ENCODE measurements around the gene DNAH17.

The DNAH17 gene

DNA sequence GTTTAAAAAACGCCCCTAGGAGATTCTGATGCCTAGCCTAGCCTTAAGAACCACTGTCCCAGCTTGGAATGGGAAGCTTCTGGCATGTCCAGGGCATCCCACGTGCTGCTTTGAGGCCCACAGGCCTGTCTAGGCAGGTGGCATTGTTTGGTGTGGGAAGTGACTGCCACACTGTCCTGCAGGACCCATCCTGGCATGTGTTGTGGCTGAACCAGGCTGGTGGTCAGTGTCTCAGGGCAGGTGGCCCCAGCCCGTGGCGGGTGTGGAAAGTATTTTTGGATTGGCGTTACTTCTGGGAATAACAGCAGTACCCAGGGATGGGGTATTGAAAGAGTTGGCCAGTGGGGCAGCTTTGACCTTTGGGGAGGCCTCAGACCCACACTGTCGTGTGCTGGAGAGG lies 170.8 kb downstream of the DNAH17 start:
- DNase-seq = no peak

DNA sequence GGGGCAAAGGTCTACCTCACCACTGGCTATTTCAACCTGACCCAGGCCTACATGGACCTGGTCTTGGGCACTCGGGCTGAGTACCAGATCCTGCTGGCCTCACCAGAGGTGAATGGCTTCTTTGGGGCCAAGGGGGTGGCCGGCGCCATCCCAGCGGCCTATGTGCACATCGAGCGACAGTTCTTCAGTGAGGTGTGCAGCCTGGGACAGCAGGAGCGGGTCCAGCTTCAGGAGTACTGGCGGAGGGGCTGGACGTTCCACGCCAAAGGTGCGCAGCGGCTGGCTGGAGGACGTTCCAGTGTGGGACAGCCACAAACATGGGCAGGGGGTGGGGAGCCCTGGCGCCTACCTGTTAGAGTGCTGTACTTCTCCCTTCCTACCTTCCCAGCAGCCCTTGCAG lies 173.4 kb downstream of the DNAH17 start:
- DNase-seq = no peak

DNA sequence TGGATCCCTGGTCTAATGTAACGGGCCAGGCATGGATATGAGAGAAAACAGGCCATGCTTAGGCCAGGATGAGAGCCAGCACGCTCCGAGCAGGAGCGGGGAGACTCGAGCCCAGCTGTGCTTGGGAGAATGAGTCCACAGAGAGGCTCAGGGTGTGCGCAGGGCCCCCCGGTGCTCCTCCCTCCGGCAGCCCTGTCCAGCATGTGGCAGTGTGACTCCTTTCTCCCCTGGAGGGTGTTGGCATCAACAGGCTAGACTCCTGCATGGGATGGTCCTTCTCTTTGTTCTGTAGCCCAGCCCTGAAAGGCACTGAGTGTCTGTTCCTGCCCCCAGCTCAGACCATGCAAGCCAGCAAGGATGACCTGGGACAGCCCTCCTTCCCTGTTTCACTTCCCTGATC lies 175.3 kb downstream of the DNAH17 start:
- DNase-seq = no peak

DNA sequence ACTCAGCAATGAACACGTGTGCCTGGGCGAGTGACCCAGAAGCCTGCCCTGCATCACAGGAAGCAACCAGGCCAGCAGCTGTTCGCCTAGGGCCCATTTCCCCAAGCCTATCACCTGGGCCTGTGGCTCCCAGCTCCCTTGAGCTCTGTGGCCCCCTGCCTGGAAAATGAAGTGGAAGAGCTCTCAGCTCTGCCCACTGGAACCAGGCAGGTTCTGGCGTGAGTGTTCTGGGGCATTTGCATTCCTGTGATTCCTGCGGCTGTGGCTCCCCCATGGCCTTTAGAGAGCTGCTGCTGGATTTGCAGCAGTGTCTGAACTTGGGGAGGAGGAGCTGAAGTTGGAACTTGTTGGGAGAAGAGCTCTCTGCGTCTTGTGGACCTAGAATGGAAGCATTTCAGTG lies 175.9 kb downstream of the DNAH17 start:
- DNase-seq = no peak

DNA sequence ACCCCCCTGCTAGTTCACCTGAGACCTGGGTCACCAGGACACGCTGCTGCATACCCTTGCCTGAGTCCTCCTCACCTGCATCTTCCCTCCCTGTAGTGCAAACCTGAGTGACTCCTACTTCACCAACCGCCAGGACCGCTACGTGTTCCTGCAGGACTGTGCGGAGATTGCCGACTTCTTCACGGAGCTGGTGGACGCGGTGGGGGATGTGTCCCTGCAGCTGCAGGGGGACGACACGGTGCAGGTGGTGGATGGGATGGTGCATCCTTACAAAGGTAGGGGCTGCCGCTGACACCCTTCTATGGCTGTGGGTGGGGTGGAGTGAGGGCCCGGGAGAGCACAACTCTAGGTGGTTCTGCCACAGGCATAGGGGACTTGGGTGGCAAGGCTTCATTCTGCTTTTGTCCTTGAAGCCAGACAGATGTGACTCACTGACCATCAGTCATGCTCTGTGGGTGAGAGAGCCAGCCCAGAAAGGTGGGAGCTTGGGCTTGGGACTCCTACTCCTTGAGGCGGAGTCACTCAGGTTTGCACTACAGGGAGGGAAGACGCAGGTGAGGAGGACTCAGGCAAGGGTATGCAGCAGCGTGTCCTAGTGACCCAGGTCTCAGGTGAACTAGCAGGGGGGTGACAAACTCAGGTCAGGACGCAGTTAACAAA lies 176.5 kb downstream of the DNAH17 start:
- no peak for DNase-seq

DNA sequence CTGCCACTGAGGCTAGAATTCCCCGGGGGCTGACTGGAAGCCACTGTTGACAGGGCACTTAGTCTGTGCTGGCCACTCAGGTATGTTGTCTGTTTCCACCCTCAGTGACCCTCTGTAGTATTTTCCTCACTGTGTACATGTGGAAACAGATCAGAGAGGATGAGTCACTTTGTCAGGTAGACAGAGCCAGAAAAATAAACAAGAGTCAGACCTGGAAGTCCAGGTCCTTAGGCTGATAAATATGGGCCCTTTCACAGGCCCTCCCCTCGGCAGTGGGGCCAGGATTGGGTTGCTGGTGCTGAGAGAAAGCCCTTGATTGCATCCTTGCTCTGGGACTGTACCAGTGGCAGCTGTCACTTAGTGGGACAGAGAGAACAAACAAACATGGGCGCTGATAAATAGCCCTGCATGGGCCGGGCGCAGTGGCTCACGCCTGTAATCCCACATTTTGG lies 177.5 kb downstream of the DNAH17 start:
- DNase-seq = no peak

DNA sequence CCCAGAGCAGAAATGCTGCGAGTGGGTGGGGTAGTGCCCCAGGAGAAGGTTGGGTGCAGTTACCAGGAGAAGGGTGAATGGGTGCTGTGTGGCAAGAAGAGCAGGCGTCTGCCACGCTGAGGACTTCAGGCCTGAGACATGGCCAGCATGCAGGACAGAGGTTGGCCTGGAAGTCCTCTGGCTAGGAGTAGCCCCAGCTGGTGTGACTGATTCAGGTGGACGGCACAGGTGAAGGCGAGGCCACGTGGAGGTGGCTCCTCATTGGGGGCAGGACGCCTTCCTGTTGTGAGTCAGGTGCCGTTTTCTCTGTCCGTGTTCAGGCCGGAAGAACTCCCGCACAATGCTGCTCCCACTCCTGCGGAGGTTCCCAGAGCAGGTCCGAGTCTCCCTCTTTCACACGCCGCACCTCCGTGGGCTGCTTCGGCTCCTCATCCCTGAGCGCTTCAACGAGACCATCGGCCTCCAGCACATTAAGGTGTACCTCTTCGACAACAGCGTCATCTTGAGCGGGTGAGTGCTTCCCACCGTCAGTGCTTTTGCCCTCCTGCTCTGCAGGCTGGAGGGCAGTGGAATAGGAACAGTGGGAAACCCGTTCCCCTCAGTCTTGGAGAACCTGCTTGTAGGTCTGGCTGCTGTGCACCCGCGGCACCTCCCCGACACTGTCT lies 178.0 kb downstream of the DNAH17 start:
- DNase-seq = no peak

DNA sequence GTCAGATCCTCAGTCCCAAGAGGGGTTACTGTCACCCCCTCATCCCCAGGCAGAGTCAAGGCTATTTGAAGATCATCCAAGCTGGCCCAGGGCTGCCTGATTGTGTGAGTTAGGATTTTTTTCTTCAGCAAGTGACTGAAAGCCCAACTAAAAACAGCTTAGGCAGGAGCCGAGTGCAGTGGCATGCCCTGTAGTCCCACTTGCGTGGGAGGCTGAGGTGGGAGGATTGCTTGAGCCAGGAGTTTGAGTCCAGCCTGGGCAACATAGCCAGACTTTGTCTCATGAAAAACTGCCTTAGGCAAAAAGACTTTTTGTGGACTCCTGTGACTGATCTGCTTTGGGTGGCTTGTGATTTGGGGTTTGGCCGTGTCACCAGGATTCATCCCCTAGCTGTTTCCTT lies 178.8 kb downstream of the DNAH17 start:
- no peak for DNase-seq

DNA sequence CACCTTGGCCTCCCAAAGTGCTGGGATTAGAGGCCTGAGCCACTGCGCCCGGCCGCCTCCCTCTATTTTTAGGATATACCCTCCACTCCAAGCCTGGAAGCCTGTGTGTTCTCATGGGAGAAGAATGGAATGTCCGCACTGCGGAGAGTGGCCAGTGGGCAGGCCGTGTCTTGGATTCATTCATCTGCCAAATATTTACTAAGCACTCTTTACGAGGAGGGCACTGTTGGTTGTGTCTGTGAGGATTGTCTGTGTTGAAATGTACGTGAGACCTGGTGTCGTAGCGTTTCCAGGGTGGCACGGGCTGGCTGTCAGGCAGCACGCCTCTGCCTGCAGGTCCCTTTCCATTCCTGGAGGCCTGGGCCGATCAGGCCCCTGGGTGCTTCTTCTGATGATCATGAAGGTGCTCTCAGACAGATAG lies 179.5 kb downstream of the DNAH17 start:
- DNase-seq = no peak

DNA sequence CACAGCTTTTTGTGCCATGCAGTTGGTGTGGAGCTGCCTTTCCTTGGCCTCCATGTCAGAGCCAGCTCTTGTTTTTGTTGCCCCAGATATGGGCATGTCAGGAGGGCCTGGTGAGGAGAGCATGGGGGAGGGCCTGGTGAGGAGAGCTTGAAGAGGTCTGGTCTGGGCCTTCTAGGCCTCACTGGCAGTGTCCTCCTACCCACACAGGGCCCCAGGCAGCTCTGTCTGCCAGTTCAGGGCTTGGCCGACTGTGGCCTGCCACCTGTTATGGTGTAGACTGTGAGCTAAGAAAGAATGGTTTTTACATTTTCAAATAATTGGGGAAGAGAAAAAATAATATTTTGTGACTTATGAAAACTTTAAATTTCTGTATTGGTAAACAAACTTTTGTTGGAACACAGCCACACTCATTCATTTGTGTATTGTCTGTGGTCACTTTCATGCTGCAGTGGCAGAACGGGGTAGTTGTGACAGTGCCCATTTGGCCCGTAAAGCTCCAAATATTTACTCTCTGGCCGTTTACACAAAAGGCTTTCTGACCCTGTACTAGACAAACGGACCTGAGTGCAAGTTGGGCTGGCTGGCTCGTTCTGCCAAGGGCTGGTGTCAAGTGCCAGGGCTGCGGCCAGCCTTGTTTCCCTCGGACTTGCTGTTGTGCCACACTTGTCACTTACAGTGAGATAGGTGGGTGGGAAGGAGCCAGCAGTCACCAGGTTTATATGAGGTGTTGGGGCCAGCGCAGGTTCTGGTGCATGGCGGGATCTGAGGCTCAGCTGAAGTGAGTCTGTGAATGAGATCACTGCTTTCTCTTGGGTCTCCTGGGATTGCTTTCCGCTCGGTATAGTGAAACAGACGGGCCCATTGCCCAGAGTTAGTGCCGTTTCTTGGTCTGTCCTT lies 180.5 kb downstream of the DNAH17 start:
- DNase-seq = no peak

DNA sequence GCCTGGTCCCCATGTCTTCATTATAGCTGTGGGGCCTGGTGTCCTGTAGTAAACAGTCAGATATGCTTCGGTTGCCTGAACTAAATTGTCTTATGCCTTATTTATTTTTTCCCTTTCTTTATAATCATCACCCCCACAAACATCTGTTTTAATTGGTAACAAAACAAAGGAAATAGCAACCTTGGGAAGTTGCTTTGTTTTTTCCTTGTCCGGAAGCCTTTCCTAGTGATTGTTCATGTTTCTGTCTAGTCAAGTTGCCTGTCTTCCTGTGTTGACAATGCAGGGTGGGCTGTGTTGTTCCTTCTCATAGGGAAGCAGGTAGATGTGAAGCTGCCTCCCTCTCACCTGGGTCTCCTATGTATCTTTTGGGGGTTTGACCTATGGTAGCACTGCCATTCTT lies 182.0 kb downstream of the DNAH17 start:
- DNase-seq = no peak

DNA sequence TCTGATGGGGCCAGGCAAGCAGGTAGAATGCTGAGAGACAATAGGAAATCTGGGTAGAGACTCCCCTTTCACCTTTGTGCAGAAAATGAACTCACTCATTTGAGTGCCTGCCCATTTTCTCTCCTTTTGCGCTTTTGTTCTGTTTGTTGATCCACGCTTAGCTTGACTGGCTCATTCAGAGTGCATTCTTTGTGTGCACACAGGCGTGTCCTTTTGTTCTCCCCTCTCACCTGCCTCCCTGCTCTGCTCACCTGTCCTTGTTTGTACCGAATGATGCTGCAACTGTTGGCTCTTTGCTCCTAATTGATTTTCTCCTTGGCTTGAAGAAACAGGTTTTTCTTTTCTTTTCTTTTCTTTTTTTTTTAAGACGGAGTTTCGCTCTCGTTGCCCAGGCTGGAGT lies 183.0 kb downstream of the DNAH17 start:
- no peak for DNase-seq

DNA sequence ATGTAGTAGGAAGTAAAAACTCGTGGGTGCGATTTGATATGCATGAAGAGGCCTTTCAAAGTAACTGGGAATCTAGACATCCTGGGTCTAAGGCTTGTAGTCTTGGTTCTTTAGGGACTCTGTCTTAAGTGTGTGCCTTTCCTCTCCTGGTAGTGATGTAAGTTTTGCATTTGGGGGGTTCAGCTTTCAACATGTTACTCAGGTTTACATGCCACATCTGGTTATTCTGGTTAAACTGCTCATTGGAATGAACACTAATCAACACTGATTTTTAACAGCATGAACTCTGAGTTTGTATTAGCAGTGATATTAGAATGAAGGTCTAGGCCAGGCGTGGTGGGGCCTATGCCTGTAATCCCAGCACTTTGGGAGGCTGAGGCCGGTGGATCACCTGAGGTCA lies 183.6 kb downstream of the DNAH17 start:
- no peak for DNase-seq

DNA sequence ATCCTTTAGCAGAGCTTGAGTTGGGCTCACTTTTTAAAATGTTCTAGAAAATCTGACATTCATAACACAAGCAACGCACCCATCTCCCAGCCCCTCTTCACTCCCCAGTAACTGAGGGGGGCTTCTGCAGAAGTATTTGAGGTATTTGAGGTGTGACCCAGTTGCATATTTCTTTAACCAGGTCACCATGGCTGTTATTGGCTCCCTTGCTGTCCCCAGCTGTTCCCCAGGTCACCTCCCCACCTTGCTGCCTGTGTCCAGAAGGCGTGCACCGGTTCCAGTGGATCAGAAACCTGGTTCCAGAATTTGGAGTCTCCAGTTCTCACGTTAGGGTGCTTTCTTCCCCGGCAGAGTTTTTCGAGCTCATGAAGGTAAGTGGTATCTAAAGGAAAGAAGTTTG lies 184.9 kb downstream of the DNAH17 start:
- DNase-seq = no peak

DNA sequence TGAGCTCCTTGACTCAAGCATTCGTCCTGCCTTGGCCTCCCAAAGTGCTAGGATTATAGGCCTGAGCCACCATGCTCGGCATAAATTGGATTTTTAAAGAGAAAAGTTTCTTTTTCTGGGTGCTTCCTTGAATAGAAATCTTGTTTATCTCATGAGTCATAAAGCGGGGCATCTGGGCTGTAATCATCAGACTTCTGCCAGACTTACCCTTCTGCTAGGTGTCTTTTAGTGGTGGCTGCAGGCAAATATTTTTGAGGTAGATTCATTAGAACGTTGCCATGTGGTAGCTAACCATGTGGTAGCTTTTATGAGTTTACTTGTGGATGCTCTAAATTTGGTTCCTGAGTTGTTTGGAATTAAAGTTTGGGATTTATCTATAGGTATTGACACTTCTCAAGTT lies 185.4 kb downstream of the DNAH17 start:
- DNase-seq = no peak

DNA sequence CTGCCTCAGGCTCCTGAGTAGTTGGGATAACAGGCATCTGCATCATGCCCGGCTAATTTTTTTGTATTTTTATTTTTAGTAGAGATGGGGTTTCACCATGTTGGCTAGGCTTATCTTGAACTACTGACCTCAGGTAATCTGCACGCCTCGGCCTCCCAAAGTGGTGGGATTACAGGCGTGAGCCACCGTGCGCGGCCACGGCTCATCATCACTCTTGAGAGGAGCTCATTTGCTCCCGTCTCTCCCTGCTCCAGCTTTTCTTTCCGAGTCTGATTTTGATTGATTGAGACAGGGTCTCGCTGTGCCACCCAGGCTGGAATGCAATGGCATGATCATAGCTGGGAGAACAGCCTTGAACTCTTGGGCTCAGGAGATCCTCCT lies 186.2 kb downstream of the DNAH17 start:
- no peak for DNase-seq

DNA sequence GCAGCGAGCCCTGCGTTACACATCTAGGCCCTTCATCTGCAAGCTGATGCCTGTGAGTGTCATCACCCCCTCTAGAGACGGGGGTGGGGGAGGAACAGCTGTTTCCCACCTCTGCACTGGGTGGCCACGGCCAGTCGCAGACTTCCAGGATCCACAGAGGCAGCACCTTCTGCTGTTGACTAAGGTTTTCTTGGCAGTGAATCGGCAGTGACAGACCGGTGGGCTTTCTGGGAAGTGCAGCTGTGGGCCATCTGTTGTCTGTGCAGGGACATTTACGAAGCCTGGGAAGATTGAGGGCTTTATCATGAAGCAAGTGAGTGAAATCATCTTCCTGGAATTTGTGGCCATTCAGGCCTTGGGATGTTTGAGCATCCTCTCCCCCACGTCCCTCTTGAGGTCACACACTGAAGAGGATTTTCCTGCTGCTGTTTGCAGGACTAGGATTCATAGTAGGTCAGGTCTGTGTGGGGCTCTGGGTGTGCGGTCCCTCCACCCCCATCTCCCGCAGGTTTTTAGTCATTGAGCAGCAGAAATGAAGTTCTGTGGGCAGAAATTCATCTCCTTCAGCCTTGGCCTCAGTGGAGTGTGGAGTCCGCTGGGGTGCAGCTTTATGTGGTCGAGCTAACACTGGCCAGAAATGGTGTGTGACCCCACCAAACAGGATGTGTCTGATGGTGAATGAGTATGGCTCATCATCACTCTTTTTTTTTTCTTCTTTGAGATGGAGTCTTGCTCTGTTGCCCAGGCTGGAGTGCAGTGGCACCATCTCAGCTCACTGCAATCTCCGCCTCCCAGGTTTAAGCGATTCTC lies 186.8 kb downstream of the DNAH17 start:
- no peak for DNase-seq

DNA sequence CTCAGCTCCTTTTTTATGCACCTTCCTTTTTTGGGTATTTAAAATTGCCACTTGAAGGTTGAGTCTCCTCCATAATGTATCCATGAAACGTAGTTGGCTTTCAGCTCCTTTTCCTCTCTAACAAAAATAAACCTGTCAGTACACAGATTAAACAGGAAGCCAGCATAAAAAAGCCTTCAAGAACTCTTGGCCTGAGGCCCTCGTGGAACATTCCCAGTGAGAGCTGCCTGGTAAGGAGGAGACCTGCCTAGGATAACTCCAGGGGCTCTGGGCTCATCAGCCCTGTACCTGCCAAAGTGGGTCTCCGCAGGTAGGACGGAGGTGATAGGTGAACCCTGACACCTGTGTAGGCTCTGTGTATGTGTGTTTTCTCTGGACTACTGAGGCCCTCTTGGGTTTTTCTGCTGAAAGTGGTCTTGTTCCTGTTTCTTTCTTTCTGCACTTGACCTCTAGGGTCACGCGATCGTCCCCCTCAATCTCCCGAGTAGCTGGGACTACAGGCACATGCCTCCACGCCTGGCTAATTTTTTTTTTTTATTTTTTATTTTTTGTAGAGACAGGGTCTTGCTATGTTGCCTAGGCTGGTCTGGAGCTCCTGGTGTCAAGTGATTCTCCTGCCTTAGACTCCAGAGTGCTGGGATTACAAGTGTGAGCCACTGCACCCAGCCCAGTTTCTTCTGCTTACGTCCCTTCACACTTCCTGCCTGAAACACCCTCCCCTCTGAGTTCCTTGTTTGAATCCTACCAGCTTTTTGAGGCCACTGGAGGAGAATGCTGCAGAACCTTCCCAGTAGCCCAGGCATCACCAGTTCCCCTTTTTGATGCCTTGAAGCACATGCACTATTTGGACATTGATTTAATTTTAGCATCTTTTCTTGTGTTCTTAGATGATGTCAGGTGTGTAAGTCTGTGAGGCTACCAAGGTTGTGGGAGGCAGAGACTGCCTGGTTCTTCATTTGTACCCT lies 188.9 kb downstream of the DNAH17 start:
- no peak for DNase-seq

DNA sequence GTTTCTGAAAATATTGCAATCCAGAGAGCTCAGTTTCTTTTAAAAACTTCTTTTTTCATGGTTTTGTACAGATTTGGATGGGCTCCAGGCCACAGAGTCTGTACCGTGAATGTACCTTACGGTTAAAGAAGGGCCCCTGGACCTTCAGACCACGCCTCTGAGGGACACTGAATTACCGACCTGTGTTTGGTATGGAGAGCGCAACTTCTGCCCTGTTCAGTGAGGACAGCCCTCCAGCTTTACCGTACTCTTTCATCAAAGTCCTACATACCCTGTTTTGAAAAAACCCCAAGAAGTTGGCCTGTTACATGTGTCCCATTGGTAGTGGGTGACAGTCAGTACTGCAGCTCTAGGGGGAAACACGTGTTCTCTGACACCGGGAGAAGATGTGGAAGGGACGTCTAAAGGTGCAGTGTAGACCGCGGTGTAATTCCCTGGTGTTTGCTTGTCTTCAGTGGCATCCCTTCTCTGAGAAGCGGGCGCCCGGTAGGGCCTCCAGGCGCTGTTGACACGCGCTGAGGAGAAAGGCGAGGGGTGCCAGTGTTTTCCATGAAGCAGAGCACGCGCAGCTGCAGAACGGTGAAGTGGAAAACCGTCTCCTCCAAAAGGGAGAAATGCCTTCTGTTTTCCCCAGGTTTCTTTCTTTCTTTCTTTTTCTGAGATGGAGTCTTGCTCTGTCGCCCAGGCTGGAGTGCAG lies 192.6 kb downstream of the DNAH17 start:
- DNase-seq = no peak

DNA sequence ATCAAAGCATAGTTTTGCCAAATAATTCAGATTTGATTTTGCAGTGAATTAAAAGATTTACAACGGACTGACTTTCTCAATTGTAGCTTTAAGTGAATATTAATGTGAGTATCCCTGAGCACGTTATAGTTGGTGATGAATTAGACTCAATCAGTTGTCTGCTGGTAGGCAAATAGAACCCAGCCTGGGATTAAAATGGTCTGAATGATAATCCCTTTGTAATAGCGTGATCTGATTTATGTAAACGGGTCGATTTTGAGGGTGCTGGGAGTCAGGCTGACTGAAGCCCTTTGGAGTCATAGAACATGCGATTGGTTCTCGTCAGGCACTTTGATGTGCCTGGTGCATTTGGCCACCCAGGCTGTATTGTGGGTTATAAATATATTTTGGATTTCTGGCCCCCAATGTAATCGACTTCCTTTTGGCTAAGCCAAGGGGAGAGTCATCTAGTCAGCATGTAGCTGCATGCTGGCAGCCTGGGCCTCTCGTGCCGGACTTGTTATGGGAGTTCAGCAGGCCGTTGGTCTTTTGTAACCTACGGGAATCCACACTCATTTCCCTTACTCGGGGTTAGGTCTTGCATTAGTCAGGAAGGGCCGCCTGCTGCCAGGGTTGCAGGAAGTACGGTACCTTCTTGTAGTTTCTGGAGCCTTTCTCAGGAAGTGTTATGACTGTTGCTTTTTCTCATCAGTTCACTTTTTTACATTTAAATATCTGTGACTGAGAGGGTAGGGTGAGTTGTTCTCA lies 193.3 kb downstream of the DNAH17 start:
- peak; percentile 78 for DNase-seq
